ENCODE measurements around the gene STING1.
"Not testable (repeated sequence)": the region's sequence is repeated elsewhere in the genome, so short reads cannot be mapped to it uniquely, and the experiment has no call there.

STING1 gene

DNA sequence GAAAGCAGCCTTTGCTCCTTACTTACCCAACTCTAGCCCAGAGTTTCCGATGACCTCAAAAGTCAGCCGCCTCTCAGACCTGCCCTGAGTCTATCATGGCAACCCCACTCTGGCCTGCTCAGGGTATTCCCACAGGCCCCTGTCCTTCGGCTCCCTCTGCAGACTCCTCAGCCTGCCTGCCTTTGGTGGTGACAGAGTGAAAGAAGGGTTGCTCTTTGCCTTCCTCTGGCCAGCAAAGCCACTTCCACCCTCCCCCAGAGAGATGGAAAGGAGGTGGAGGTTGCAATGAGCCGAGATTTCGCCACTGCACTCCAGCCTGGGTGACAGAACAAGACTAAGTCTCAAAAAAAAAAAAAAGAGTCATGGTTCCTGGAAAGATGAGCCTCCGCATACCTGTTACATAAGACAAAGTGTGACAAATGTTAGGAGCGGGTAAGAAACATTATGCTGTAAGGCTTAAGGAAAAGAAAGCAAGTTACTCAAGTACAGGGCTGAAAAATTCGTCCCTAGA lies 14.1 kb downstream of the STING1 start:
- DNase-seq, result peak; percentile 37
- ATAC-seq, result peak; percentile 77

GRCh38 chr5:139462586-139463276 lies 19.8 kb downstream of the STING1 start, which contains the start of gene ECSCR:
Gene ECSCR (minus strand): TSS chr5:139462743. CDS start chr5:139462670, 73 bp downstream.
- ATAC-seq (no peak), DNase-seq (no peak)

DNA sequence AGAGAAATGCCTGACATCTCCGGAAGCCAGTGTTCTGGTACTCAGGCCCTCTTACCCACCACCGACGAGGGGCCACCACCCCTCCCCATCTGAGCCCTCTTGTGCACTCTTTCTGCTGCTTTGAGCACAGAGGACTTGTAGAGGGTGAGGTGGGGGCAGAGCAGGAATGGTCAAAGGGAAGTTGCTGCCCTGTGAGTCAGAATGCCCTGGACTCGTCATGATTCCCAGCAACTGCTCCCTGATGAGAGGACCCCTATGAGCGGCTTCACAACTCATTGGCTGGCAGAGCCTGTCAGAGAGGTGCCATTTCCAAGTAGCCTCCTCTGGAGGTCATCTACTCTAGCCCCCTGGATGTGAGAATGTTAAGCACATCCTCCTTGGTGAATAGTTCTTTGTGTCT lies 20.9 kb downstream of the STING1 start:
- DNase-seq, result no peak
- ATAC-seq, result no peak

DNA sequence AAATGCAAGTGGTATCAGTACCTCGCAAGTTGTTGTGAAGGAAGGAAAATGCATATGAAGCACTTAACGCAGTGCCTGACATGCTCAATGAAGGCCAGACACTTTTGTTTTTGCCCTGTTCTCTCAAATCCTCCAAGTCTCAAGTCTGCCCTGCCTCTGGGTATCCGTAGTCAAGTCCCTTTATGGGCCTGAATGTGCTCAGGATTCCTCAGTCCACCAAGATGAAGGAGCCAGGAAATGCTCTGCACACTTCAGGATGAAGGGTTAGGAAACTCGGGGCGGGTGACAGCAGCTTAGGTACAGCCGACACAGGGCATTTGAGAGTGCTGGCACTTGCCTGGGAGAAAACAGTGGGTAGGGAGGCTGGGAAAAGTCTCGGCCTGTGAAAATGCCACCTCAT lies 21.4 kb downstream of the STING1 start:
- DNase-seq (no peak), ATAC-seq (no peak)

GRCh38 chr5:139460455-139460854 lies 22.1 kb downstream of the STING1 start:
- ATAC-seq, result no peak
- DNase-seq, result no peak

- DNase-seq (peak; percentile 54), ATAC-seq (peak; percentile 62)
Observed at GRCh38 chr5:139459451-139459934, 23.1 kb downstream of the STING1 start.

DNA sequence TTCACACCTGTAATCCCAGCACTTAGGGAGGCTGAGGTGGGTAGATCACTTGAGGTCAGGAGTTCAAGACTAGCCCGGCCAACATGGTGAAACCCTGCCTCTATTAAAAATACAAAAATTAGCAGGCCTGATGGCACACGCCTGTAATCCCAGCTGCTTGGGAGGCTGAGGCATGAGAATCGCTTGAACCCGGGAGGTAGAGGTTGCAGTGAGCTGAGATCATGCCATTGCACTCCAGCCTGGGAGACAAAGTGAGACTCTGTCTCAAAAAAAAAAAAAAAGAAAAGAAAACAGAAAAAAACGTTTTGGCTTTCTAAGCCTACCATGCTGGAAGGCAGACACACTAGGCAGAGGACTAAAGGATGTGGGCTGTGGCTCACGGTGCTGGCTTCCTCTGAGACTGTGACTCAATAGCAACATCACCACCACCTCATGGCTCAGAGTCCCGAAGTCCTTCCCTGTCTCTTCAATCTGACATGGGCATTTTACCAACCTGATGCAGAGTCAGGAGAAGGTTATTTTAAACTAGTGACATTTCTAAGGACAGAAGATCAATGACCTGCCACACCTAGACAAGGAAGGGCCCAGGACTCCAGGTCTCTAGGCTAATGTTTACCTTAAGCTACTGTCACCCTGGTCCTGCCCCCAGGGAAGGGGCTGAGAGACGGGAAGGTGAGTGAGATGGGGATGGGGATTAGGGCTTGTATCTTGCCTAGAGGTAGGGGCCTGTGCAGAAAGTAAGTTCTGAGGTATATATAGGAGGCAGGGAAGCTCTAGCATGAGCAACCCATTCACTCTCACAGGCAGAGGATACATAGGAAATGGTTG lies 23.8 kb downstream of the STING1 start:
- peak; percentile 75 for DNase-seq
- peak; percentile 93 for ATAC-seq

DNA sequence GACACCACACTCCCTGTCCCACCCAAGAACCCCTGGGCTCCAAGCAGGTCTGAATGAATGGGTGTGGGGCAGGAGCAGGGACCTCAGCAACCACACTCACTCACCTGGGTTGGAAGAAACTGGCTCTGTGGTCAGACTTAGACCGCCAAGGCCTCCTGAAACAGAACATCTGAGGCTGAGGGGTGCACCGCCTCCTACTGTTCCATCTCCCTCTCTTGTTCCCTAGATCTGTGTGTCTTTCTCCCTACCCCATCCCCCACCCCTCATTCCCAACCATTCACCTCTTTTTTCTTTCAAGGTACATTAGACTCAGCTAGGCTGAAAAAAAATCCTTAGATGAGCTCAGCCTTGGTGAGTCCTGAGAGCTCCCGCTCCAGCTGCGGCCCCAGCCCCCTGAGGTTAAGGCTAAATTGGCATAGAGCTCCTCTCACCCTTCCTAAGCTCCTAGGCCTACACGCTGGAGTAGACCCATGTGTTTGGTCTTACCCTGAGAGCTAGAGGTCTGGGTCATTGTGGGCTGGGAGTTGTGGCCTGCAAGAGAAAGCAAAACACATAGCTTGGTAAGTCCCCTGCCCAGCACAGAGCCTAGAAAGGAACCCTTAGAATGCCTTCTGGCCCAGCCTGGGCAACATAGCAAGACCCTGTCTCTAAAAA lies 24.8 kb downstream of the STING1 start:
- ATAC-seq (no peak), DNase-seq (peak; percentile 53)

GRCh38 chr5:139457241-139457640 lies 25.3 kb downstream of the STING1 start:
- DNase-seq (no peak), ATAC-seq (no peak)

DNA sequence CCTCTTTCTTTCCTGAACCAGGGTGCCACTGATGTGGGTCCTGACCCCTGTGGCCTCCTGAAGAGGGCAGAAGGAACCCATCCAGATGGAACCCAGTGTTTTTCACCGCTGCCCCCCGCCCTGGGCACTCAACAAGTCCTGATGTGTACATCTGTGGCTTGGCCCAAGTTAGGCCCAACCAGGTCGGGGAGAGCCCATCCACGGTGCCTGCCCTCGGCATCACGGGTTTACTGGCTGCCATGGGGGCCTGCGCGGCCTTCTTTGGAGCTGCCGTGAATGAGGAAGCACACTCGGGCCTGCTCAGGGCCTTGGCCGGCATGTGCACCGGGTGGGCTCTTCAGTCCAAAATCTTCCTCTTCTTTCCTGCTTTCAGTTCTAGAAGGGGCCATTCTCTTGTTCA lies 25.8 kb downstream of the STING1 start:
- no peak for ATAC-seq

GRCh38 chr5:139454568-139455290 lies 27.8 kb downstream of the STING1 start:
- ATAC-seq (no peak), DNase-seq (no peak)

More for the DNA sequence above, 25.8 kb downstream of the STING1 start:
- DNase-seq, result no peak

GRCh38 chr5:139453683-139454567 lies 28.6 kb downstream of the STING1 start:
- ATAC-seq, result no peak
- no peak for DNase-seq

DNA sequence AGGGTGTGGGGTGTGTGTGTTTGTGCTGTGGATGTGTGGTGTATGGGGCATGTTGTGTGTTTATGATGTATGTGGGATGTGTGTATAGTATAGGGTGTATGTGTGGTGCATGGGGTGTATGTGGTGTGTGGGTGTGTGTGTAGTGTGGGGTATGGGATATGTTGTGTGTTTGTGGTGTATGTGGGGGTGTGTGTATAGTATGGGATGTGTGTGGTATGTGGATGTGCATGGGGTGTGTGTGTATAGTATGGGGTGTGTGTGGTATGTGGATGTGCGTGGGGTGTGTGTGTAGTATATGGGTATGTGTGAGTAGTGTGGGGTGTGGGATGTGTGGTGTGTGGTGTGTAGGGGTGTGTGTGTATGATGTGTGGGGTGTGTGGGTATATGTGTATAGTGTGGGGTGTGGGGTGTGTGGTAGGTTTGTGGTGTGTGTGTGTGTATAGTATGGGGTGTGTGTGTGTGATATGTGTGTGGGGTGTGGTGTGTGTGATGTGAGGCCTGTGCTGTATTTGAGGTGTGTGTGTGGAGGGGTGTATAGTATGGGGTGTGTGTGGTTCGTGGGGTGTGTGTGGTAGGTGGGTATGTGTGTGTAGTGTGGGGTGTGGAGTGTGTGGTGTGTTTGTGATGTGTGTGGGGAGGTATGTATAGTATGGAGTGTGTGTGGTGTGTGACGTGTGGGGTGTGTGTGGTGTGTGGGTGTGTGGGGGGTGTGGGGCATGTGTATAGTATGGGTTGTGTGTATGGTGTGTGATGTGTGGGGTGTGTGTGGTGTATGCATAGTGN lies 30.5 kb downstream of the STING1 start:
- no peak for DNase-seq
- ATAC-seq, result no peak

- ATAC-seq (no peak), DNase-seq (no peak)
Observed at GRCh38 chr5:139451176-139451575, 31.4 kb downstream of the STING1 start.

DNA sequence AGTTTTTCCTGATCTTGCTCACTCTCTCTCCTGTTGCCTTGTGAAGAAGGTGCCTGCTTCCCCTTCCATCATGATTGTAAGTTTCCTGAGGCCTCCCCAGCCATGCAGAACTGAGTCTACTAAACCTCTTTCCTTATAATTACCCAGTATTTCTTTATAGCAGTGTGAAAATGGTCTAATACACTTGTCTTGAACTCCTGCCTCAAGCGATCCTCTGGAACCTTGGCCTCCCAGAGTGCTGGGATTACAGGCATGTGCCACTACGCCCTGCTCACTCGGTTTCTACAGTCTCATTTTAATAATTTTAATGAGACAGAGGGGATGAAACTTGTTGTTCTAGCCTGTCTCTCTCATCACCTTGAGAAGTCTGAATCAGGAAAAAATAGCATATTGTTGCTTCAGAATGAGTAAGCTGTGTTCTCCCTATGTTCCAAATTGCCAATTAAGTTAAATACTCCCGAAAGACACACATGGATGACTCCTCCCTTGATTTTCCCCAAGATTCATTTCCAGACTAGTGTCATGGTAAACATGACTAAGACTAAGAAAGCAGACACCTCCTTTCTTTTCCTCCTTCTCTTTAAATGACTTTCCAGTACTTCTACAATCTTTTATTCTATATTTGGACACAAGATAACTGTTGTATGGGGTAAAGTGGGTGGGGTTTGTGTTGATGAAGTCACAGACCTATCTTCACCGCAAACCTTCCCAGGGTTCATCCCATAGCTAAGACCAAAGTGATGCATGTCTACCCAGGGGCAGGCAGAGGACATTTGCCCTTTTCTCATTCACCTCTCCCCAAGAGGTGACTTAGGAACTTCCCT lies 35.4 kb downstream of the STING1 start:
- peak; percentile 81 for ATAC-seq
- peak; percentile 40 for DNase-seq

GRCh38 chr5:139445325-139446170 lies 37.0 kb downstream of the STING1 start:
- no peak for ATAC-seq
- DNase-seq, result no peak

DNA sequence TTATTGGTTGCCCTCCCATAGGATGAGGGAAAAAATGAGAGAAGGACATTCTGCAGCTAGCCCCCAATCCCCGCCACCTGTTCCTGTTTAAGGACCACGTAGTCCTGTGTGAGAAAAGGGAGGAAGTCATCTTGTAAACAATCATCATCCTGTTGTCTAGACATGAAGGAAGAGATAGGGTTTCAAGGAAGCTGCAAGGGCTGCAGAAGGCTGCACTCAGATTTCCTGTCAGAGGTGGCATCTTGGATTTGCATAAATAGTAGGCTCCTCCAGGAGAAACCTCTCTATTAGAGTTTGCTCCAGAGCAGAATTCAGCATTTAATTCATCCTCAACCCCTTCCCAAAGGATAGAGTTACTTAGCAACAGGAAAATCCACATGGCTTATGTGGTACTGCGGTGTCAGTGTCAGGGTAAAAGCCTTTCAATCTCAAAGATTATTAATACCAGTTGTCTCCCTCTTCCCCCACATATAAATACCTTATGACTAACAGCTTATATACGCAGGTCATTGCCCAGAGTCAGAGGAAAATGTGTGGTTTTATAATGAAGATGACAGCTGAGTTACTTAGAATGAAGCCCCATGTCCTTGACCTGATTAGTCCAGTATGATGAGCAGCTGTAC lies 38.6 kb downstream of the STING1 start:
- ATAC-seq (peak; percentile 10), DNase-seq (no peak)

- not testable (repeated sequence) for DNase-seq, ATAC-seq
Observed at GRCh38 chr5:139440416-139440815, 42.1 kb downstream of the STING1 start.

Data from stimulated activated naive CD8-positive, alpha-beta T cell treated with anti-CD3 and anti-CD28 coated beads, Interleukin-15, Interleukin-2, amounts not matched to agents 100 U/mL and 50 U/mL, for 24 hours (primary cell).